ENCODE results near the gene RAPGEF5.

The RAPGEF5 gene

DNA sequence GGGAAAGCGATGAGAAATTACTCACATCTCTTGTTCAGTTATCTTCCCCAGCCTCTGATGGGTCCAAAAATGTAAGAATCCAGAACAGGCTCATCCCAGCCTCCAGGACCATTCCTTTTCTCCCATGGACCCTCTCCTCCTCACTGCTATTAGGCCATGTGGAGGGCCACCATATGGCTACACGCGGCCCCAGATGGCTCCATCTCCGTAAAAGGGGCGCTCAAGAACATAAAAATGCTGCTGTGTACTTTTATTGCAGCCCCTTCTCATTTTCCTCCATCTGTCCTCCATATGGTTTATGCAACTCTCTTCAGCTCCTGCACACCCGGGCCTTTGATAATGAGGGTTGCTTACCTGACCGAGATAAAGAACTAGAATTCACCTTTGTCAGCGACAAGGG lies 166.2 kb downstream of the RAPGEF5 start:
- no peak for TF ChIP-seq JUND (IDR thresholded peaks at IDR 0.05; ENCODE audit: low read depth)
- in situ Hi-C loops (cut with HindIII; ENCODE audit: low pct_unique_long_range_greater_than_20kb, low sequenced_read_pairs): no loop called here
- DNase-seq (ENCODE audit: low read depth in 1 of 2, low spot score in 1 of 2): no peak

DNA sequence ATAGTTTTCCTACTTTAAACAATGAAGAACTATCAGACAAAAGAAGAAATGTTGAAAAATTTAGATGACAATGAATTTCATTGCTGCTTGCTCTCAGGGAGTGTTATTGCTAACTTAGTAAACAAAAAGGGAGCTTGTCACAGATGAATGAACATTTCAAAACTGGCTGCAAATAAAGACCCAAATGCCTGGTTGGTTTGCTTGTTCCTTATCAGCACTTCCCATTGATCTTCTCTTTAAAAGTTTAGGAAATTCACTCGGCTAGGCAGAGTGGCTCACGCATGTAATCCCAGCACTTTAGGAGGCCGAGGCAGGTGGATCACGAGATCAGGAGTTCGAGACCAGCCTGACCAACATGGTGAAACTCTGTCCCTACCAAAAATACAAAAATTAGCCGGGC lies 167.2 kb downstream of the RAPGEF5 start:
- DNase-seq (ENCODE audit: low read depth in 1 of 2, low spot score in 1 of 2): no peak
- TF ChIP-seq JUND (IDR thresholded peaks at IDR 0.05; ENCODE audit: low read depth): no peak
- in situ Hi-C loops (cut with HindIII; ENCODE audit: low pct_unique_long_range_greater_than_20kb, low sequenced_read_pairs): no loop called here

DNA sequence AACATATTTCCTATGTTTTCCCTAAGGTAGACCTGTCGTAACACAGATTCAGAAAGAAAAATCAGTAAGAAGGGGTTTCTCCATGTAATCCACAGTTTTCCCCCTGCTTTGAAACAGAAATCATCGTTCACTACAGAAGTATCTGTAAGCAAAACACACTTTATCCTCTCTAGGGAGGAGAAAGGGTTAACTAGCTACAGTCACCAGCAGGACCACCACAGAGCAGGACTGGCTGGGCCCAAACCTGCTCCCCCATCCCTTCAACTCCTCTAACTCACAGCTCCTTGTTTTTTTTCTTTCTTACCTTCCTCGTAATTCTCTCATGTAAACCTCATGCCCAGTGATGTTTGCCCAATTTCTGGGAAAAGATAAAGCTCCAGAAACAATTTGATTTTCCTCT lies 167.7 kb downstream of the RAPGEF5 start:
- no peak for DNase-seq (ENCODE audit: low read depth in 1 of 2, low spot score in 1 of 2)
- in situ Hi-C loops (cut with HindIII; ENCODE audit: low pct_unique_long_range_greater_than_20kb, low sequenced_read_pairs): no loop called here
- no peak for TF ChIP-seq JUND (IDR thresholded peaks at IDR 0.05; ENCODE audit: low read depth)

DNA sequence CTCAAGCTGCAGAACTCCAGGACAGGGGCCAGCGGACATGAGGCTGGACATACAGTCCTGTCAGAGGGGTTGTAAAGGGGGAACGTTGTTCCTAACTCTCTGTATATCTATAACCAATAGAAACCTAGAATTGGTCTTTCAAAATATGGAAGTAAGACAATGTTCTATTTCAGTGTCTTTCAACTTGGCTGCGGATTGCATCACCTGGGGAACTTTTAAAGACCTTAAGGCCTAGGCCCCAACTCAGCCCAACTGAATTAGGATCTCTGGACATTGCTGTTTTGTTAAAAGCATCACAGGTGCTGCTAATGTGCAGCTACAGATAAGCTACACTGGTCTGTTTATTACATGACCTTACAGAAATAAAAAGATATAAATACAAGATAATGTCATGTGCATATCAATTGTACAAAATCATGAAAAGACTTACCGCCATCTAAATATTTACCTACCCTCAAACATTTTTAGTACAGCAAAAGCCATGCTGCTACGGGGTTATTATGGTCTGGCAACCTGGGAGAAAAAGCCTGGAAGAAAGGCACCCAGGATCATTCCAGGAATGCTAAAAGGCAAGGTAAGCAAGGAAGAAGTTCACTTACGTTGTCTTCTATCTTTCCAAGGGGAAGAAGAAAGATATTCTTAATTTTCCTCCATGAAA lies 169.1 kb downstream of the RAPGEF5 start:
- in situ Hi-C loops (cut with HindIII; ENCODE audit: low pct_unique_long_range_greater_than_20kb, low sequenced_read_pairs): no loop called here
- DNase-seq (ENCODE audit: low read depth in 1 of 2, low spot score in 1 of 2): no peak
- TF ChIP-seq JUND (IDR thresholded peaks at IDR 0.05; ENCODE audit: low read depth): no peak

DNA sequence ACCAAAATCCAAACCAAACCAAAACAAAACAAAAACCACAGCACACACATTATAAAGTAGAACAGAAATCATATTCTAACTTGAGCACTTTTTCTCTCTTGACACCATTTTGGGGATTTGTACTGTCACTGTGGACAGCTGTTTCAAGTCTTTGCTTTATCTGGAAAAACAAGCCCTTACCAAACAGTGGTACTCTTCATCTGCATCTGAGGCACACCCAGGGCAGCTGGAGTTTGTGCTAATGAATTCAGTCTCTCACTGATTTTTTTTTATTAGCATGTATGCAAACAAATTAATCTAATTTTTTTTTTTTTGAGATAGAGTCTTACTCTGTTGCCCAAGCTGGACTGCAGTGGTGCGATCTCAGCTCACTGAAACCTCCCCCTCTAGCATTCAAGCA lies 171.4 kb downstream of the RAPGEF5 start:
- in situ Hi-C loops (cut with HindIII; ENCODE audit: low pct_unique_long_range_greater_than_20kb, low sequenced_read_pairs): no loop called here
- no peak for DNase-seq (ENCODE audit: low read depth in 1 of 2, low spot score in 1 of 2)
- no peak for TF ChIP-seq JUND (IDR thresholded peaks at IDR 0.05; ENCODE audit: low read depth)

DNA sequence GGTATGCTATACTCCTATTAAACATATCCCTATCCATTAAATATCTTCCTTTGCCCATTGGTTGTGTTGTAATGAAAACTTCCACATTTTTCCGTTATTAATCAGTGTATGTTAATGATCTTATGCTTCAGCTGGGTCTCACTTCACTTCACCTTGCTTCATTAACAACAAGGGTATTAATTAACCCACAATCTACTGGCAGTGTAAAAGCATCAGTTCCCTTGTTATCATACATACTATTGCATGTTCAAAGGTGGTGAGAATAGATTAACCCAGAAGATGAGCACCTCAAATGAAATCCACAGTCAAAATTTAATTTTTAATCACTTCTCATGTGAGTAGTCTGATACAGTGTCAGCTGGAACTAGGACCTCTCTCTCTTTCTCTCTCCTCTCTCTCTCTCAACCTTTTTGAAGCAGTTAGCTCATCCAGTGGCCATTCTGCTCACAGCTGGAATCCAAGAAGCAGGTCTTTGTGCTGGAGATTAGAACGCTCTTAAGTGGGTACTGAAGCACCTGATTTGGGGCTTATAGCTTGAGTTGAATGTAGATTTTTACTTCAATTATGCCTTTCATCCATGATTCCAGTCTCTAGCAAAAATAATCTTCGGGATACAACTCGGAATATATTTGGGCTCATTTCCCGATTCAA lies 172.3 kb downstream of the RAPGEF5 start:
- TF ChIP-seq JUND (IDR thresholded peaks at IDR 0.05; ENCODE audit: low read depth): no peak

DNA sequence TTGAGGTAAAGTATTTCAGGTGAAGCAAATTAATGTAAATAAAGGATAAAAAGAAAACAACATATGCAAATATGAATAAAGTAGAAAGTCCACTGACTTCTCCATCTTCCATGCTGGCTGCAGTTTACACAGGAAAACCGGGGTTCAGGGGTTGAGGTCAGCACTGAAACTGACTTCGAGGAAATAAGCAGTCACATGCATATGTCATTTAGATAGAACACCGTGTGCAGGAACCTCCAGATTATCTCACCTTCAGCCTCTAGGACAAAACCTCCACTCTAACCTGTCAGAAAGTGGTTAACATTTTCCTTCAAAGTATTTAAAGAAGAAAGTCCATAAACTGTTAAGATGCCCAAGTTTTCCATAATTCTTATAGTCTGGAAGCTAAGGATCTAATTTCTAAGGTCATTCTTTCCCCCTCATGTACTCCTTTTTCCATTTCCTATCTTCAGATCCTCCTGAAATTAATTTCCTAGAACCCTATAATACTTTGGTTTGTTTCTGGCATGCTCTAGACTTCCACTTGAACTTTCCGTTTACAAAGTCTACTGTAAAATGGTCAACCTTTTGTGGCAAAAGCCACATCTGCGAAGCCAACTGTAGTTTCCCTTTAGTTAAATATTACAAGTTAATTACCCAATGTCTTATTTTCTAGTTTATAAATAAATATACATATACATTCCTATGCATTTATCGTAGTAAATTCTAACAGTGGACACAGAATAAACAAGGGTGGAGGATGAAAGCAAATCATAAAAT lies 173.3 kb downstream of the RAPGEF5 start:
- DNase-seq (ENCODE audit: low read depth in 1 of 2, low spot score in 1 of 2): no peak
- in situ Hi-C loops (cut with HindIII; ENCODE audit: low pct_unique_long_range_greater_than_20kb, low sequenced_read_pairs): no loop called here
- no peak for TF ChIP-seq JUND (IDR thresholded peaks at IDR 0.05; ENCODE audit: low read depth)

More for the DNA sequence above, 172.3 kb downstream of the RAPGEF5 start:
- in situ Hi-C loops (cut with HindIII; ENCODE audit: low pct_unique_long_range_greater_than_20kb, low sequenced_read_pairs): no loop called here
- DNase-seq (ENCODE audit: low read depth in 1 of 2, low spot score in 1 of 2): no peak

DNA sequence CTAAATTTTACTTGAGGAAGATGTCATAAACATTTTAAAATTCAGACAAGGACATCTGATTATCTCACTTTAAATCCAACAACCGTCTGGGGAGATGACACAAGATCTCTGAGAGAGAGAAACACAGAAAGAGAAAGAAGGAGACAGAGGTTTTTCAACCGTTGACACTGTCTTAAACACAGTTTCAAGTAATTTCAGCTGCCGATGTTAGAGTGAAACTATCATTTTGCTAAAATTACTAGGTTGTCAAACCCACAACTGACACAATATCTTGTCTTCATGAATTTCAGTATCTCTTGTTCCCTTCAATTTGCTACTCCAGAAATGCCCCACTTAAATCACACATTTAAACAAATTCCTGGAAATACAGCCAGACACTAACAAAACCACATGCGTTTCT lies 174.8 kb downstream of the RAPGEF5 start:
- DNase-seq (ENCODE audit: low read depth in 1 of 2, low spot score in 1 of 2): no peak
- in situ Hi-C loops (cut with HindIII; ENCODE audit: low pct_unique_long_range_greater_than_20kb, low sequenced_read_pairs): no loop called here
- TF ChIP-seq JUND (IDR thresholded peaks at IDR 0.05; ENCODE audit: low read depth): no peak

DNA sequence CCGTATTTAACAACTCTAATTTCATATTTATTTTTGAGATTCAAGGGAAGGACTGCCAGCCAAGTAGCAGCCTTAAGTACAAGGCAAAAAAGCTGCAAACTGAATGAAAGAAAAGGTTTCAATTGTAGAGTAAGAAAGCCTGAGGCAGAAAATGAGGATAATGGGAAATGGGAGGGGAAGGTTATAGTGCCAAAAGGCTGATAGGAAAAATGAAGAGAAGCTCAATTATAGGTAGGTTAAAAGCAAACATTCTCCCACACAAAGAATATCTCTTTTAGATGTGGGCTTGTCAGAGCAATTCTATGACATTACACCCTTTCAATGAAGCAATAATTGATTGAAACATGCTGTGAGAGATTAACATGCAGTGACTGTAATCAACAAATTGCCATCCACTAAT lies 175.3 kb downstream of the RAPGEF5 start:
- no peak for DNase-seq (ENCODE audit: low read depth in 1 of 2, low spot score in 1 of 2)
- in situ Hi-C loops (cut with HindIII; ENCODE audit: low pct_unique_long_range_greater_than_20kb, low sequenced_read_pairs): no loop called here
- no peak for TF ChIP-seq JUND (IDR thresholded peaks at IDR 0.05; ENCODE audit: low read depth)

DNA sequence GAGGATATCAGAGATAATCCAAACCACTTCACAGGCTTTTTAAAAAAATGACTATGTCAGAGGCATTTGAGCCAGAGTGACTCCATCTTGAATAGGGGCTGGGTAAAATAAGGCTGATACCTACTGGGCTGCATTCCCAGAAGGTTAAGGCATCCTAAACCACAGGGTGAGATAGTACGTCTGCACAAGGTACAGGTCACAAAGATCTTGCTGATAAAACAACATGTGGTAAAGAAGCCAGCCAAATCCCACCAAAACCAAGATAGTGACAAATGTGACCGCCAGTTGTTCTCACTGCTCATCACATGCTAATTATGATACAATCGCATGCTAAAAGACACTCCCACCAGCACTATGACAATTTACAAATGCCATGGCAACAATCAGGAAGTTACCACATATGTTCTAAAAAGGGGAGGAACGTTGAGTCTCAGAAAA lies 177.5 kb downstream of the RAPGEF5 start:
- no peak for TF ChIP-seq JUND (IDR thresholded peaks at IDR 0.05; ENCODE audit: low read depth)
- in situ Hi-C loops (cut with HindIII; ENCODE audit: low pct_unique_long_range_greater_than_20kb, low sequenced_read_pairs): no loop called here
- no peak for DNase-seq (ENCODE audit: low read depth in 1 of 2, low spot score in 1 of 2)

DNA sequence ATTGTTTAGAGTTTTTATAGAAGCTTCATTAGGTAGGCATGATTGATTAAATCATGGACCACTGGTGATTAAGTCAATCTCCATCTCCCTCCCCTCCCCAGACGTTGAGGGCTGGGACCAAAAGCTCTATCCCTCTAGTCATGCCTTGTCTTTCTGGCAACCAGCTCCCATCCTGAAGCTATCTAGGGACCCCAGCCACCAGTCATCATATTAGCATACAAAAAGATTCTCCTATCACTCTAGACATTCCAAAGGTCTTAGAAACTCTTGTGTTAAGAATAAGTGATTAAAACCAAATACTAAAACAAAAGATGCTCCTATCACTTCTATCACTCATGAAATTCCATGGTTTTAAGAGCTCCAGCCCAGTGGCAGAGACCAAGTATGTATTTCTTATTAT lies 178.2 kb downstream of the RAPGEF5 start:
- in situ Hi-C loops (cut with HindIII; ENCODE audit: low pct_unique_long_range_greater_than_20kb, low sequenced_read_pairs): no loop called here
- no peak for DNase-seq (ENCODE audit: low read depth in 1 of 2, low spot score in 1 of 2)
- no peak for TF ChIP-seq JUND (IDR thresholded peaks at IDR 0.05; ENCODE audit: low read depth)

DNA sequence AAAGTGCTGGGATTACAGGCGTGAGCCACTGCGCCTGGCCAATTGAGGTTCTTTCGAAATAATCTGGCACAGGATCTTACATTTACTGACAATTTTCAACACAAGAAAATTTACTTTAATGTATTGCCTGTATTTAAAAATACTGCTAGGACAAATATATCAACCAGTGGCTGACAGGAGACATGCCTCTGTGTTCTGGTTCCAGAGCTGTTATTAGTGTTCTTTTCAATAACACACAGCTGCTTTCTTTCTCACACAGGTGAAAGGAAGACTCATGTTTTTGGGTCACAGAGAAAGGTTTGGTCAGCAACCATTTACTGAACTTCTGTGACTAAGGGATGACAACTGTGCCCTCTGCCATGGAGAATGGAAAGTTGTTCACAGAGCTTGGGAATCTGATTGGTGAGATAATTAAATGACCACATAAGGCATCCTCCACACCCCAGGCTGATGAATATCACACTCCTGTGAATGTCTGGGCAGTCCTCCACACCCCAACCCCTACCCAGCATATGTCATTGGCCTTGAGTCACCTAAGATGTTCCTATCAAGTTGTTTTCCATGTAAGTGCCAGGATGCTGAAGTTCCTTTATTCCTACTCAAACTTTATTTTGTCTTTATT lies 180.1 kb downstream of the RAPGEF5 start:
- no peak for TF ChIP-seq JUND (IDR thresholded peaks at IDR 0.05; ENCODE audit: low read depth)
- in situ Hi-C loops (cut with HindIII; ENCODE audit: low pct_unique_long_range_greater_than_20kb, low sequenced_read_pairs): no loop called here
- no peak for DNase-seq (ENCODE audit: low read depth in 1 of 2, low spot score in 1 of 2)

DNA sequence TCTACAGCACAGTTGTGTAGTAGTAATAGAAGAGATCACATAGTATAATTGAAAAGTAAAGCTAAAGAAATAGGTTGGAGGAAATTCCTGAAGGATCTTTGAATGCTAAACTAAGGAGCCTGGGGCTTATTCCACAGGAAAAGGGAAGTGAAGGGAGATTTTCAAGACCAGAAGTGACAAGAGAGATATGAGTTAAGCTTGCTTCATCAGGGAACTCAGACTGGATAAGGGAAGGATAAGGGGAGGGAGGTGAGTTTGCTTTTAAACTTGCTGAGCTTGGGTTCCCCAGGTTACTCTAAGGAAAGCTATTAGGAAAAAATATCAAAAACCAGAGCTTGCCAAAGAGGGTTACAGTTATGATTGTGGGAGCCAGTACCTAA lies 182.4 kb downstream of the RAPGEF5 start:
- in situ Hi-C loops (cut with HindIII; ENCODE audit: low pct_unique_long_range_greater_than_20kb, low sequenced_read_pairs): no loop called here
- no peak for TF ChIP-seq JUND (IDR thresholded peaks at IDR 0.05; ENCODE audit: low read depth)
- DNase-seq (ENCODE audit: low read depth in 1 of 2, low spot score in 1 of 2): no peak

Data from T47D (cell line).